ENCODE measurements around the gene SYNRG. TPM values are rescaled to one million over a fixed set of nuclear protein-coding genes. Genes with fewer than 3 reads are reported as not detected.

The SYNRG gene
- total RNA-seq, 4 donors from 2014 or later = 27.4 to 46.5 (median 31.0) TPM

GRCh38 chr17:37507111-37507510, 102.1 kb downstream of the SYNRG start:
- no peak for TF ChIP-seq CTCF (IDR thresholded peaks at IDR 0.05; ENCODE audit: low read depth)

GRCh38 chr17:37506678-37507077, 102.5 kb downstream of the SYNRG start:
- TF ChIP-seq CTCF (IDR thresholded peaks at IDR 0.05; ENCODE audit: low read depth) = no peak

- TF ChIP-seq CTCF (IDR thresholded peaks at IDR 0.05; ENCODE audit: low read depth) = no peak
These were observed 103.9 kb downstream of the SYNRG start for GRCh38 chr17:37505333-37505732.

GRCh38 chr17:37503148-37503547, 106.1 kb downstream of the SYNRG start:
- no peak for TF ChIP-seq CTCF (IDR thresholded peaks at IDR 0.05; ENCODE audit: low read depth)

- no peak for TF ChIP-seq CTCF (IDR thresholded peaks at IDR 0.05; ENCODE audit: low read depth)
These were observed 106.9 kb downstream of the SYNRG start for GRCh38 chr17:37502009-37502936.

- no peak for TF ChIP-seq CTCF (IDR thresholded peaks at IDR 0.05; ENCODE audit: low read depth)
These were observed 108.8 kb downstream of the SYNRG start for GRCh38 chr17:37500378-37500777.

GRCh38 chr17:37494971-37495370, 114.2 kb downstream of the SYNRG start:
- TF ChIP-seq CTCF (IDR thresholded peaks at IDR 0.05; ENCODE audit: low read depth) = no peak
